H9 (cell line): ENCODE measurements around the gene MRPL28. TPM values are rescaled to one million over a fixed set of nuclear protein-coding genes. Genes with fewer than 3 reads are reported as not detected.

Experiments
- DNase-seq: peaks from one replicate; pipeline ENCODE4 v3.0.0-alpha.2; 2017
- H2AFZ ChIP-seq: one replicate; pipeline ENCODE4 v1.6.1; 2013; ENCODE audit warnings: mild to moderate bottlenecking, low read length, control low read depth, moderate library complexity
- H2AK5ac ChIP-seq: 2 replicates; pipeline ENCODE4 v1.6.1; 2013; ENCODE audit warnings: low read length, control low read depth, mixed read lengths; ENCODE audit not compliant: insufficient read length
- H2BK120ac ChIP-seq: one replicate; pipeline ENCODE4 v1.6.1; 2013; ENCODE audit warnings: low read depth, mild to moderate bottlenecking, low read length, control low read depth, inconsistent platforms; ENCODE audit not compliant: poor library complexity, severe bottlenecking
- H2BK12ac ChIP-seq: 2 replicates; pipeline ENCODE4 v1.6.1; 2013; ENCODE audit warnings: low read length, control low read depth, mixed read lengths, low read depth; ENCODE audit not compliant: insufficient read length
- H2BK15ac ChIP-seq: 2 replicates; pipeline ENCODE4 v1.6.1; 2013; ENCODE audit warnings: low read depth, low read length, control low read depth
- H2BK20ac ChIP-seq: one replicate; pipeline ENCODE4 v1.6.1; 2013; ENCODE audit warnings: low read depth, mild to moderate bottlenecking, low read length, control low read depth, inconsistent platforms; ENCODE audit not compliant: poor library complexity, severe bottlenecking
- H2BK5ac ChIP-seq: 2 replicates; pipeline ENCODE4 v1.6.1; 2013; ENCODE audit warnings: low read length, control low read depth, mixed read lengths; ENCODE audit not compliant: insufficient read length
- H3K14ac ChIP-seq: 2 replicates; pipeline ENCODE4 v1.6.1; 2013; ENCODE audit warnings: low read length, control low read depth; ENCODE audit not compliant: insufficient read depth
- H3K18ac ChIP-seq: 2 replicates; pipeline ENCODE4 v1.6.1; 2013; ENCODE audit warnings: low read depth, mild to moderate bottlenecking, mixed read lengths, low read length, control low read depth; ENCODE audit not compliant: insufficient read length
- H3K23ac ChIP-seq: 2 replicates; pipeline ENCODE4 v1.6.1; 2013; ENCODE audit warnings: low read length, control low read depth, mixed read lengths, low read depth; ENCODE audit not compliant: insufficient read length
- H3K23me2 ChIP-seq: 2 replicates; pipeline ENCODE4 v1.6.1; 2013; ENCODE audit warnings: low read depth, mild to moderate bottlenecking, mixed read lengths, low read length, control low read depth; ENCODE audit not compliant: insufficient read length, poor library complexity, severe bottlenecking
- H3K27ac ChIP-seq: 2 replicates; pipeline ENCODE4 v1.5.1; 2013; ENCODE audit warnings: low read length, control low read depth, mixed read lengths, low read depth; ENCODE audit not compliant: insufficient read length
- H3K27me3 ChIP-seq: 2 replicates; pipeline ENCODE4 v1.6.1; 2013; ENCODE audit warnings: low read length, control low read depth, inconsistent platforms; ENCODE audit not compliant: insufficient read depth
- H3K4ac ChIP-seq: 2 replicates; pipeline ENCODE4 v1.6.1; 2013; ENCODE audit warnings: low read depth, mild to moderate bottlenecking, control low read depth, inconsistent platforms, low read length, moderate library complexity
- H3K4me1 ChIP-seq: 2 replicates; pipeline ENCODE4 v1.6.1; 2013; ENCODE audit warnings: low read length, control low read depth, inconsistent platforms; ENCODE audit not compliant: insufficient read depth
- H3K4me2 ChIP-seq: 2 replicates; pipeline ENCODE4 v1.6.1; 2013; ENCODE audit warnings: low read length, control low read depth, mixed read lengths; ENCODE audit not compliant: insufficient read length, insufficient read depth
- H3K56ac ChIP-seq: 2 replicates; pipeline ENCODE4 v1.6.1; 2013; ENCODE audit warnings: low read depth, mild to moderate bottlenecking, mixed read lengths, low read length, control low read depth; ENCODE audit not compliant: insufficient read length
- H3K79me1 ChIP-seq: 2 replicates; pipeline ENCODE4 v1.6.1; 2013; ENCODE audit warnings: low read depth, mild to moderate bottlenecking, moderate library complexity, low read length, control low read depth, inconsistent platforms; ENCODE audit not compliant: insufficient read depth, poor library complexity, severe bottlenecking
- H3K79me2 ChIP-seq: 2 replicates; pipeline ENCODE4 v1.6.1; 2013; ENCODE audit warnings: low read length, control low read depth, inconsistent platforms; ENCODE audit not compliant: insufficient read depth
- H3K9ac ChIP-seq: 2 replicates; pipeline ENCODE4 v1.6.1; 2013; ENCODE audit warnings: low read length, control low read depth, mixed read lengths; ENCODE audit not compliant: insufficient read length; ENCODE audit errors: extremely low read depth
- H3K9me3 ChIP-seq: one replicate; pipeline ENCODE4 v1.6.1; 2013; ENCODE audit warnings: low read depth, low read length, inconsistent platforms; ENCODE audit not compliant: control insufficient read depth
- H3T11ph ChIP-seq: one replicate; pipeline ENCODE4 v1.6.1; 2013; ENCODE audit warnings: mild to moderate bottlenecking, low read length, control low read depth, inconsistent platforms
- H4K20me1 ChIP-seq: one replicate; pipeline ENCODE4 v1.6.1; 2013; ENCODE audit not compliant: control insufficient read depth, insufficient read length, insufficient read depth
- H4K5ac ChIP-seq: 2 replicates; pipeline ENCODE4 v1.6.1; 2013; ENCODE audit warnings: low read depth, mild to moderate bottlenecking, mixed read lengths, low read length, control low read depth; ENCODE audit not compliant: insufficient read length
- H4K8ac ChIP-seq: replicated peaks from 2 replicates; pipeline ENCODE4 v1.6.1; 2013; ENCODE audit warnings: low read length, control low read depth, mixed read lengths, low read depth; ENCODE audit not compliant: insufficient read length
- H4K91ac ChIP-seq: 2 replicates; pipeline ENCODE4 v1.6.1; 2013; ENCODE audit warnings: low read depth, mild to moderate bottlenecking, moderate library complexity, mixed read lengths, low read length, control low read depth; ENCODE audit not compliant: insufficient read length
- H3K27ac Mint-ChIP-seq, 3 experiments: 2 replicates in 2 of 3; 3 replicates in 1 of 3; pipeline ENCODE4 v1.8.0; 2020 to 2021; ENCODE audit warnings: mixed read lengths in 3 of 3, mild to moderate bottlenecking in 1 of 3, moderate library complexity in 1 of 3
- H3K27me3 Mint-ChIP-seq: 2 replicates; pipeline ENCODE4 v1.8.0; 2021; ENCODE audit warnings: low read depth, mild to moderate bottlenecking, moderate library complexity, mixed read lengths
- H3K36me3 Mint-ChIP-seq, 3 experiments: 2 replicates in 2 of 3; 3 replicates in 1 of 3; pipeline ENCODE4 v1.8.0; 2020 to 2021; ENCODE audit warnings: low read depth in 3 of 3, mixed read lengths in 3 of 3; ENCODE audit not compliant: insufficient read depth in 1 of 3
- H3K4me1 Mint-ChIP-seq, 2 experiments: 2 replicates each; pipeline ENCODE4 v1.8.0; 2020; ENCODE audit warnings: mixed read lengths in 2 of 2
- H3K4me3 Mint-ChIP-seq, 2 experiments: 2 replicates in 1 of 2; 3 replicates in 1 of 2; pipeline ENCODE4 v1.8.0; 2020 to 2021; ENCODE audit warnings: mild to moderate bottlenecking in 2 of 2, mixed read lengths in 2 of 2, moderate library complexity in 1 of 2
- H3K9me3 Mint-ChIP-seq, 2 experiments: 2 replicates in 1 of 2; 3 replicates in 1 of 2; pipeline ENCODE4 v1.8.0; 2020; ENCODE audit warnings: mild to moderate bottlenecking in 2 of 2, mixed read lengths in 2 of 2, moderate library complexity in 1 of 2
- WGBS: extraction: QIAGEN DNeasy Blood & Tissue Kit; methylation state at CpG from one replicate; pipeline ENCODE4 v1.1.7; 2013; ENCODE audit warnings: missing lambda C conversion rate, low lambda C conversion rate, mixed read lengths; ENCODE audit not compliant: insufficient read length; ENCODE audit errors: extremely low coverage; 5-methylcytosine and 5-hydroxymethylcytosine counted together
- total RNA-seq: library from RNA; stranded (reverse); gene quantifications from 2 replicates; pipeline ENCODE4 v1.2.1, GENCODE V29; 2021
- TF ChIP-seq, protein P1 (sequence below): fragments of 200-600 bp; sonication (generic); conservative IDR thresholded peaks from 3 replicates; pipeline ENCODE4 v1.8.0; 2021; ENCODE audit warnings: antibody characterized with exemption, mild to moderate bottlenecking

MRPL28 gene
- total RNA-seq, 1 experiment from 2014 or later: 154 TPM

DNA sequence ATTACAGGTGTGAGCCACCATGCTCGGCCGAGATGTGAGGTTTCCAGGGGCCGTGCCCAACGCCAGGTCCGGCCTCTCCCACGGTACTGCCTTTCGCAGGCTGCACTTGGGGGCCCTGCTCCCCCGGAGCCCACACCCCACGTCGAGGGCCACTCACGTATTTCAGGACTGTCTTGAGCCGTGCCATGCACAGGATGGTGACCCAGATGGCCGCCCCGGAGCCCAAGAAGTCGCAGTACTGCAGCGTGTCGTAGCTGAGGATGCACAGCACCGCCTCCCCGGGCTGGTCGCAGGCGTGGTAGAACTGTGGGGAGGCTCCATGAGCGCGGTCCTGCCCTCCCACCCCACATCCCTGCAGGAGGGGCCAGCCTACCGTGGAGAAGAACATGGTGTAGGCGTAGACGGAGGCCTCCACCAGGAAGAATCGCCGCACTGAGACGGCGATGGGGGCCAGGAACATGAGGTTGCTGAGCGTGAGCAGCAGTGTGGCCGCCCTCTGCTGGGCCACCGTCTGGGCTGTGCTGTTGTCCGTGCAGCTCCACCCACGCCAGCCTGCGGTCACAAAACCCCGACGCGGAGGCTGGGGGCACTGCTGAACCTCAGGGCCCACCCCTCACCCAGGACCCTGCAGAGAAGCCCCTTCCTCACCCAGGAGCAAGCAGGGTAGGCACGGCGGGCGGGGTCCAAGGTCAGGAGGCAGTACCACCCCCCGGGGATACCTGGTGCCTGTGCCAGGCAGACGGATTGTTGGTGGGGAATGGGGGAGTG, 3.7 kb upstream of the MRPL28 start:
- H2BK20ac ChIP-seq: no peak overlapping the region
- no peak for DNase-seq
- no peak overlapping the region for H2BK12ac ChIP-seq
- WGBS: no CpG with 5 or more reads among the region's 44 CpGs
- no peak overlapping the region for H2BK5ac ChIP-seq
- H3K23ac ChIP-seq: no peak overlapping the region
- no peak overlapping the region for H3T11ph ChIP-seq
- TF ChIP-seq, protein P1, sequence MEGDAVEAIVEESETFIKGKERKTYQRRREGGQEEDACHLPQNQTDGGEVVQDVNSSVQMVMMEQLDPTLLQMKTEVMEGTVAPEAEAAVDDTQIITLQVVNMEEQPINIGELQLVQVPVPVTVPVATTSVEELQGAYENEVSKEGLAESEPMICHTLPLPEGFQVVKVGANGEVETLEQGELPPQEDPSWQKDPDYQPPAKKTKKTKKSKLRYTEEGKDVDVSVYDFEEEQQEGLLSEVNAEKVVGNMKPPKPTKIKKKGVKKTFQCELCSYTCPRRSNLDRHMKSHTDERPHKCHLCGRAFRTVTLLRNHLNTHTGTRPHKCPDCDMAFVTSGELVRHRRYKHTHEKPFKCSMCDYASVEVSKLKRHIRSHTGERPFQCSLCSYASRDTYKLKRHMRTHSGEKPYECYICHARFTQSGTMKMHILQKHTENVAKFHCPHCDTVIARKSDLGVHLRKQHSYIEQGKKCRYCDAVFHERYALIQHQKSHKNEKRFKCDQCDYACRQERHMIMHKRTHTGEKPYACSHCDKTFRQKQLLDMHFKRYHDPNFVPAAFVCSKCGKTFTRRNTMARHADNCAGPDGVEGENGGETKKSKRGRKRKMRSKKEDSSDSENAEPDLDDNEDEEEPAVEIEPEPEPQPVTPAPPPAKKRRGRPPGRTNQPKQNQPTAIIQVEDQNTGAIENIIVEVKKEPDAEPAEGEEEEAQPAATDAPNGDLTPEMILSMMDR: no peak
- H4K8ac ChIP-seq: no peak overlapping the region
- Mint-ChIP-seq H3K9me3 (no peaks in the 10 kb centered on the region), H3K27me3 (no peaks in the 10 kb centered on the region; the same call in 1 of the 2 replicates), H3K36me3 (peaks cover 5 to 50% (median 27%) of the 10 kb centered on the region in 3 experiments), H3K4me3 (no peak overlapping the region), H3K4me1 (peaks cover 11 to 20% of the 10 kb centered on the region in 2 experiments), H3K27ac (no peak overlapping the region)
- no peak overlapping the region for H2BK120ac ChIP-seq
- H2BK15ac ChIP-seq: no peak overlapping the region
- H3K23me2 ChIP-seq: no peaks in the 10 kb centered on the region
- H4K91ac ChIP-seq: no peak overlapping the region
- H3K9me3 ChIP-seq: no peaks in the 10 kb centered on the region
- H3K18ac ChIP-seq: no peak overlapping the region
- H3K56ac ChIP-seq: no peak overlapping the region
- H3K4me2 ChIP-seq: no peak overlapping the region
- H3K79me1 ChIP-seq: no peaks in the 10 kb centered on the region
- no peak overlapping the region for H3K27ac ChIP-seq
- H3K27me3 ChIP-seq: no peaks in the 10 kb centered on the region
- H4K5ac ChIP-seq: no peak overlapping the region
- H3K79me2 ChIP-seq: no peaks in the 10 kb centered on the region; the same call in 1 of the 2 replicates
- no peak overlapping the region for H3K4ac ChIP-seq
- no peaks in the 10 kb centered on the region for H4K20me1 ChIP-seq
- no peak overlapping the region for H2AK5ac ChIP-seq
- no peak overlapping the region for H3K9ac ChIP-seq
- H2AFZ ChIP-seq: no peak overlapping the region
- H3K14ac ChIP-seq: no peak overlapping the region
- H3K4me1 ChIP-seq: no peaks in the 10 kb centered on the region
